Vagina (tissue), 2 donors: ENCODE data around the gene UBE2F.

Source experiments
- CTCF ChIP-seq, 3 experiments: fragments of 450-650 bp in 2 of 3; fragments of 200-600 bp in 1 of 3; sonication (generic) in 1 of 3; IDR thresholded peaks; one replicate each; pipeline ENCODE4 v1.5.1; 2017 to 2019; ENCODE audit warnings: antibody characterized with exemption in 3 of 3, mild to moderate bottlenecking in 2 of 3, moderate library complexity in 2 of 3
- POLR2A ChIP-seq, 2 donors: fragments of 450-650 bp; IDR thresholded peaks; one replicate each; pipeline ENCODE4 v1.6.1; 2017; ENCODE audit warnings: antibody characterized with exemption in 2 of 2, mild to moderate bottlenecking in 2 of 2, moderate library complexity in 2 of 2

GRCh38 chr2:237983922-237984321 is 17.1 kb downstream of the UBE2F start:
- TF ChIP-seq CTCF (IDR thresholded peaks at IDR 0.05) (no peak), POLR2A (IDR thresholded peaks at IDR 0.05) (no peak)
